Measurements from ENCODE around the gene TOGARAM2. TPM values are rescaled to one million over a fixed set of nuclear protein-coding genes. Genes with fewer than 3 reads are reported as not detected.

TOGARAM2 gene
- total RNA-seq, 1 experiment from 2014 or later: 0.76 TPM

DNA sequence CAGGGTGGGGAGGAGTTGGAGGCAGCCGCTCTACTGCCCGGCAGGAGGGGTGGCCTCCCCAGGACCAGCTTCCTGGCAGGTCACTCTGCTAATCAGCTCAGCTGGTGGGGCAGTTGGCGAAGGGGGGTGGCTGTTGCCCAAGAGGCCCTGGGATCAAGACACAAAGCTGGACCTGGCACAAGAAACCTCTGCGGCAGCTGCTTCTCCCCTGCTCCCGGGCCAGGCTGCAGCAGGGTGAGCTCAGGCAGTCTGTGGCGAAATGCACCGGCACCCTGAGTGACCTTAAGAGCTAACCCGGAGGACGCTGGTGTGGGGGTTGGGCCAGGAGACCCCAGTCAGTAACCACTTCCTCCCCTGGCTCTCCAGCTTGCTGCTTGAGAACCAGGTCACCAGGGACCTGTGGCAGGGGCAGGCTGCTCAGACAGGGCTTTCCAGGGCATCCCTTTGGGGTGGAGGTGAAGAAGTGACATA is 31.1 kb downstream of the TOGARAM2 start:
- Histone ChIP-seq H3K4me2 (ENCODE audit: low read length) (no peak overlapping the region), H2AFZ (ENCODE audit: low read depth, low read length, poor library complexity, severe bottlenecking) (no peak overlapping the region), H4K20me1 (ENCODE audit: insufficient read depth) (no peaks in the 10 kb centered on the region), H3K27ac (ENCODE audit: low read depth, low read length) (no peak overlapping the region), H3K9me2 (ENCODE audit: insufficient read depth) (no peaks in the 10 kb centered on the region), H3K36me3 (ENCODE audit: control insufficient read depth in 1 of 2, insufficient read depth in 2 of 2, low read length in 2 of 2) (no peaks in the 10 kb centered on the region), H3K9me3 (ENCODE audit: control insufficient read depth in 1 of 2, insufficient read depth in 1 of 2, low read depth in 1 of 2, low read length in 2 of 2) (no peaks in the 10 kb centered on the region), H3K27me3 (ENCODE audit: insufficient read depth, low read length) (no peaks in the 10 kb centered on the region), H3K79me2 (ENCODE audit: insufficient read depth, low read length) (no peaks in the 10 kb centered on the region), H3K4me1 (ENCODE audit: control insufficient read depth in 1 of 2, insufficient read depth in 2 of 2, low read length in 2 of 2) (no peaks in the 10 kb centered on the region), H3K9ac (ENCODE audit: low read length) (no peak overlapping the region), H3K4me3 (replicated peaks in 1 of 2; ENCODE audit: low read depth in 1 of 2, low read length in 2 of 2) (no peak overlapping the region)
- no TSS peak for BruUV-seq (replicated peaks)
- RAD21 ChIA-PET (ENCODE audit: low non-redundant PET in 1 of 2, low total read pairs in 2 of 2, uncharacterized antibody in 2 of 2, unreplicated experiment in 2 of 2): no interaction called here
- intact Hi-C loops (cut with micrococcal nuclease): no loop called here
- ATAC-seq: no peak
- CTCF ChIA-PET: no interaction called here
- TF ChIP-seq EZH2phosphoT487 (IDR thresholded peaks at IDR 0.05; ENCODE audit: borderline replicate concordance): no peak
- TF ChIP-seq, protein P1, sequence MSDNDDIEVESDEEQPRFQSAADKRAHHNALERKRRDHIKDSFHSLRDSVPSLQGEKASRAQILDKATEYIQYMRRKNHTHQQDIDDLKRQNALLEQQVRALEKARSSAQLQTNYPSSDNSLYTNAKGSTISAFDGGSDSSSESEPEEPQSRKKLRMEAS (IDR thresholded peaks at IDR 0.05): no peak
- TF ChIP-seq CEBPB (IDR thresholded peaks at IDR 0.05; ENCODE audit: low read depth): no peak
- TF ChIP-seq YY1 (IDR thresholded peaks at IDR 0.05; ENCODE audit: extremely low read depth, insufficient replicate concordance, low read depth, low read length): no peak
- POLR2A ChIA-PET: no interaction called here
- no peak for DNase-seq (ENCODE audit: low read depth, low spot score)

GRCh38 chr2:29013057-29013780 is 32.1 kb downstream of the TOGARAM2 start:
- no peaks in the 10 kb centered on the region for H3K79me2 ChIP-seq (ENCODE audit: insufficient read depth, low read length)
- DNase-seq (ENCODE audit: low read depth, low spot score) (no peak), ATAC-seq (no peak)
- H2AFZ ChIP-seq (ENCODE audit: low read depth, low read length, poor library complexity, severe bottlenecking): no peak overlapping the region
- ChIA-PET POLR2A (no interaction called here), CTCF (no interaction called here), RAD21 (ENCODE audit: low non-redundant PET in 1 of 2, low total read pairs in 2 of 2, uncharacterized antibody in 2 of 2, unreplicated experiment in 2 of 2) (no interaction called here)
- TF ChIP-seq FOSL1 (IDR thresholded peaks at IDR 0.05; ENCODE audit: low read depth) (no peak), JUND (IDR thresholded peaks at IDR 0.05) (no peak), POLR2AphosphoS5 (IDR thresholded peaks at IDR 0.05; ENCODE audit: low read depth, low read length) (no peak), ZNF274 (IDR thresholded peaks at IDR 0.05; ENCODE audit: low read depth, low read length) (no peak), EGR1 (IDR thresholded peaks at IDR 0.05; ENCODE audit: low read depth) (no peak), RAD21 (IDR thresholded peaks at IDR 0.05; ENCODE audit: low read depth) (no peak), POLR2A (IDR thresholded peaks at IDR 0.05; ENCODE audit: borderline replicate concordance, extremely low read depth, insufficient read depth, insufficient read length) (no peak), ZFX (IDR thresholded peaks at IDR 0.05) (no peak), TCF7L2 (IDR thresholded peaks at IDR 0.05; ENCODE audit: borderline replicate concordance, extremely low read depth, insufficient read depth, insufficient read length) (no peak), EZH2 (IDR thresholded peaks at IDR 0.05) (no peak)
- no peak overlapping the region for H3K4me2 ChIP-seq (ENCODE audit: low read length)
- no peaks in the 10 kb centered on the region for H3K4me1 ChIP-seq (ENCODE audit: control insufficient read depth in 1 of 2, insufficient read depth in 2 of 2, low read length in 2 of 2)
- intact Hi-C loops (cut with micrococcal nuclease): no loop called here
- H3K9me2 ChIP-seq (ENCODE audit: insufficient read depth): no peaks in the 10 kb centered on the region
- no TSS peak for BruUV-seq (replicated peaks)
- H3K9ac ChIP-seq (ENCODE audit: low read length): no peak overlapping the region
- H3K27me3 ChIP-seq (ENCODE audit: insufficient read depth, low read length): no peaks in the 10 kb centered on the region
- no peak overlapping the region for H3K4me3 ChIP-seq (replicated peaks in 1 of 2; ENCODE audit: low read depth in 1 of 2, low read length in 2 of 2)
- H4K20me1 ChIP-seq (ENCODE audit: insufficient read depth): no peaks in the 10 kb centered on the region
- H3K9me3 ChIP-seq (ENCODE audit: control insufficient read depth in 1 of 2, insufficient read depth in 1 of 2, low read depth in 1 of 2, low read length in 2 of 2): no peaks in the 10 kb centered on the region
- H3K27ac ChIP-seq (ENCODE audit: low read depth, low read length): no peak overlapping the region
- no peaks in the 10 kb centered on the region for H3K36me3 ChIP-seq (ENCODE audit: control insufficient read depth in 1 of 2, insufficient read depth in 2 of 2, low read length in 2 of 2)
